ENCODE data around the gene HNF4A.

GRCh38 chr20:44354979-44355497 is 461 bp upstream of the HNF4A start:
- TF ChIP-seq CTCF (IDR thresholded peaks at IDR 0.05; ENCODE audit: borderline replicate concordance, extremely low read depth, low read length, poor library complexity, severe bottlenecking) (no peak), EZH2 (IDR thresholded peaks at IDR 0.05; ENCODE audit: borderline replicate concordance, low read depth, low read length, severe bottlenecking) (no peak)
